ENCODE data around the gene HEPACAM. TPM values are rescaled to one million over a fixed set of nuclear protein-coding genes. Genes with fewer than 3 reads are reported as not detected.

Gene HEPACAM
- polyA plus RNA-seq, 2 of the 4 experiments (the other 2 are of a cell fraction) = not detected

DNA sequence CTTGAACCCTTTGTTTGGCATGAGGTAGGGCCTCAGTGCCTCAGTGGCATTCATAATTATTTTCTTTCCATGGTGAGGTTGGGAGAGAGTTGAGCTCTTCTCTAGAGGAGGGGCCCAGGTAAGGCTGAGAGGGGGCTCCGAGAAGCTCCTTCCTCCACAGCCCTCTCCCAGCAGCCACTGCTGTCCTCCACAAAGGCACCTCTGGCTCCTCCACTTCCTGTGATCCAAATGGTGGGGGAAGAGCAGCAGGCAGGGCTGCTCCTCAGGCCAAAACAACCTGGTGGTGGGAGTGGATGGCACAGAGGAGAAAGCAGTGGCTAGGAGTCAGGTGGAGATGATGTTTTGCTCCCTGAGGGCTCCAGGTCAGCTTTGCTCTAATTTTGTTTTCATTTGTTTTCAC, 51.5 kb downstream of the HEPACAM start:
- Histone ChIP-seq H3K9me3 (no peaks in the 10 kb centered on the region), H3K4me3 (no peak overlapping the region), H3K4me2 (no peak overlapping the region), H3K4me1 (no peaks in the 10 kb centered on the region), H3K27ac (no peak overlapping the region)
- TF ChIP-seq EHMT2 (IDR thresholded peaks at IDR 0.05; ENCODE audit: low read depth) (no peak), ZC3H11A (IDR thresholded peaks at IDR 0.05) (no peak), TFCP2L1 (CRISPR knock-in tag; IDR thresholded peaks at IDR 0.05) (no peak), RCOR1 (IDR thresholded peaks at IDR 0.05; ENCODE audit: low read depth, low read length) (no peak), RARB (CRISPR knock-in tag; IDR thresholded peaks at IDR 0.05) (no peak), JUNB (IDR thresholded peaks at IDR 0.05) (no peak), CEBPB (IDR thresholded peaks at IDR 0.05) (no peak), NPAS2 (CRISPR knock-in tag; IDR thresholded peaks at IDR 0.05; ENCODE audit: borderline replicate concordance) (no peak), CBX2 (IDR thresholded peaks at IDR 0.05; ENCODE audit: borderline replicate concordance, low read depth) (no peak), TP53 (CRISPR knock-in tag; IDR thresholded peaks at IDR 0.05) (no peak), NFE2L2 (conservative IDR thresholded peaks at IDR 0.05; ENCODE audit: low read length) (no peak), ZSCAN20 (CRISPR knock-in tag; IDR thresholded peaks at IDR 0.05) (no peak), RNF2 (IDR thresholded peaks at IDR 0.05; ENCODE audit: borderline replicate concordance, low read depth) (no peak), CHD2 (IDR thresholded peaks at IDR 0.05; ENCODE audit: low read length, partially characterized antibody) (no peak), GATA3 (IDR thresholded peaks at IDR 0.05; ENCODE audit: borderline replicate concordance) (no peak)
- TF ChIP-seq, protein P1, sequence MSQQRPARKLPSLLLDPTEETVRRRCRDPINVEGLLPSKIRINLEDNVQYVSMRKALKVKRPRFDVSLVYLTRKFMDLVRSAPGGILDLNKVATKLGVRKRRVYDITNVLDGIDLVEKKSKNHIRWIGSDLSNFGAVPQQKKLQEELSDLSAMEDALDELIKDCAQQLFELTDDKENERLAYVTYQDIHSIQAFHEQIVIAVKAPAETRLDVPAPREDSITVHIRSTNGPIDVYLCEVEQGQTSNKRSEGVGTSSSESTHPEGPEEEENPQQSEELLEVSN (IDR thresholded peaks at IDR 0.05; ENCODE audit: borderline replicate concordance, low read depth) = no peak
- TF ChIP-seq, protein P2, sequence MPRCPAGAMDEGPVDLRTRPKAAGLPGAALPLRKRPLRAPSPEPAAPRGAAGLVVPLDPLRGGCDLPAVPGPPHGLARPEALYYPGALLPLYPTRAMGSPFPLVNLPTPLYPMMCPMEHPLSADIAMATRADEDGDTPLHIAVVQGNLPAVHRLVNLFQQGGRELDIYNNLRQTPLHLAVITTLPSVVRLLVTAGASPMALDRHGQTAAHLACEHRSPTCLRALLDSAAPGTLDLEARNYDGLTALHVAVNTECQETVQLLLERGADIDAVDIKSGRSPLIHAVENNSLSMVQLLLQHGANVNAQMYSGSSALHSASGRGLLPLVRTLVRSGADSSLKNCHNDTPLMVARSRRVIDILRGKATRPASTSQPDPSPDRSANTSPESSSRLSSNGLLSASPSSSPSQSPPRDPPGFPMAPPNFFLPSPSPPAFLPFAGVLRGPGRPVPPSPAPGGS (IDR thresholded peaks at IDR 0.05) = no peak
- TF ChIP-seq, protein P3, sequence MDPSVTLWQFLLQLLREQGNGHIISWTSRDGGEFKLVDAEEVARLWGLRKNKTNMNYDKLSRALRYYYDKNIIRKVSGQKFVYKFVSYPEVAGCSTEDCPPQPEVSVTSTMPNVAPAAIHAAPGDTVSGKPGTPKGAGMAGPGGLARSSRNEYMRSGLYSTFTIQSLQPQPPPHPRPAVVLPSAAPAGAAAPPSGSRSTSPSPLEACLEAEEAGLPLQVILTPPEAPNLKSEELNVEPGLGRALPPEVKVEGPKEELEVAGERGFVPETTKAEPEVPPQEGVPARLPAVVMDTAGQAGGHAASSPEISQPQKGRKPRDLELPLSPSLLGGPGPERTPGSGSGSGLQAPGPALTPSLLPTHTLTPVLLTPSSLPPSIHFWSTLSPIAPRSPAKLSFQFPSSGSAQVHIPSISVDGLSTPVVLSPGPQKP (IDR thresholded peaks at IDR 0.05; ENCODE audit: low read depth, low read length) = no peak
- ATAC-seq (no peak), DNase-seq (ENCODE audit: low read depth in 1 of 2, low spot score in 1 of 2) (no peak), FAIRE-seq (no peak)
- no CpG with 5 or more reads among the region's 1 CpG for WGBS (ENCODE audit: missing lambda C conversion rate)
- POLR2A ChIA-PET = no interaction called here
- CTCF ChIA-PET = interaction anchor here (2.0 kb wide), 1 partner anchor 8 kb away, joined by 9 read pairs; no protein-coding TSS in a partner anchor

DNA sequence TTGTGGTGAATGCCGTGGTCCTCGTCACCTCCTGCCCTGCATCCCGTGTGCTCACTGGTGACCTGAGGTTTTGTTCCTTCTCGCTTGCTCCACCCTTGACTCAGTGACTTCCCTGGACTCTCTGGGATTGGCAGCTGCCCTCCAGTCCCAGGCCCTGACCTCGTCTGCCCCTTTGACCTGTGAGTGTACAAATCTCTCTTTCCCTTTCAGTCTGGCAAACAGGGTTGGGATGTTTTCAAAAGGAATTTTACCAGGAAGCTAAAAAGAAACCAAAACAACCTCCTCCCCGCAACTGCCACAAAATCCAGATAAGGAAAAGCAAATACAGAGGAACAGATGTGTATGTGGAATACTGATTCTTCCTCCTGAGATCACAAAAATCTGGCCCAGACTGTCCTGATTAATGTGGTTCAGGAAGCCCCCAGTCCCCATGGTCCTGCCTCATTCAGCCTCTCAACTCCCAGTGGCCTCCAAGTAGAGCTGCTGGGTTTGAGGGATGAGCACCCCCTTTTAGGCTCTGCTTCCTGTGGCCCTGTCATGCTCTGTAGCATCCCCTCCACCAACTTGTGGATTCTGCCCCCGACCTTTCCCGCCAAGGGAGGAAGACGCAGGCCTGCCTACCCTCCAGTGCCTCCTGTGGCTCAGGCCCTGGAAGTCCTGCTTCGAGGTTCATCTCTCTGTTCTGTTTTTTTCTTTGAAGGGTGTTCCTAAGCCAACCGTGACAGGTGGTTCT, 53.3 kb downstream of the HEPACAM start:
- CTCF ChIA-PET = interaction anchor here (1.2 kb wide), 1 partner anchor 17 kb away, joined by 3 read pairs; no protein-coding TSS in a partner anchor

More for the DNA sequence above, 53.3 kb downstream of the HEPACAM start:
- FAIRE-seq = no peak
- Histone ChIP-seq H3K4me3 (no peak overlapping the region), H3K9me3 (no peaks in the 10 kb centered on the region), H3K27ac (no peak overlapping the region), H3K4me2 (no peak overlapping the region), H3K4me1 (no peaks in the 10 kb centered on the region)
- POLR2A ChIA-PET = no interaction called here
- no peak; a peak in 1 of 6 replicates for ATAC-seq
- TF ChIP-seq RCOR1 (IDR thresholded peaks at IDR 0.05; ENCODE audit: low read depth, low read length) (no peak), TP53 (CRISPR knock-in tag; IDR thresholded peaks at IDR 0.05) (no peak), KDM1A (IDR thresholded peaks at IDR 0.05; ENCODE audit: low read depth) (no peak), NR3C1 (IDR thresholded peaks at IDR 0.05) (no peak), ESRRA (IDR thresholded peaks at IDR 0.05; ENCODE audit: borderline replicate concordance, low read length) (no peak), CEBPB (IDR thresholded peaks at IDR 0.05) (no peak), ZFP36 (IDR thresholded peaks at IDR 0.05; ENCODE audit: borderline replicate concordance, partially characterized antibody) (no peak), TFCP2L1 (CRISPR knock-in tag; IDR thresholded peaks at IDR 0.05) (no peak), ZSCAN20 (CRISPR knock-in tag; IDR thresholded peaks at IDR 0.05) (no peak), EHF (CRISPR knock-in tag; IDR thresholded peaks at IDR 0.05) (no peak), FOXS1 (CRISPR knock-in tag; IDR thresholded peaks at IDR 0.05) (no peak)
- TF ChIP-seq, protein P4, sequence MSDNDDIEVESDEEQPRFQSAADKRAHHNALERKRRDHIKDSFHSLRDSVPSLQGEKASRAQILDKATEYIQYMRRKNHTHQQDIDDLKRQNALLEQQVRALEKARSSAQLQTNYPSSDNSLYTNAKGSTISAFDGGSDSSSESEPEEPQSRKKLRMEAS (IDR thresholded peaks at IDR 0.05) = no peak
- TF ChIP-seq, protein P5, sequence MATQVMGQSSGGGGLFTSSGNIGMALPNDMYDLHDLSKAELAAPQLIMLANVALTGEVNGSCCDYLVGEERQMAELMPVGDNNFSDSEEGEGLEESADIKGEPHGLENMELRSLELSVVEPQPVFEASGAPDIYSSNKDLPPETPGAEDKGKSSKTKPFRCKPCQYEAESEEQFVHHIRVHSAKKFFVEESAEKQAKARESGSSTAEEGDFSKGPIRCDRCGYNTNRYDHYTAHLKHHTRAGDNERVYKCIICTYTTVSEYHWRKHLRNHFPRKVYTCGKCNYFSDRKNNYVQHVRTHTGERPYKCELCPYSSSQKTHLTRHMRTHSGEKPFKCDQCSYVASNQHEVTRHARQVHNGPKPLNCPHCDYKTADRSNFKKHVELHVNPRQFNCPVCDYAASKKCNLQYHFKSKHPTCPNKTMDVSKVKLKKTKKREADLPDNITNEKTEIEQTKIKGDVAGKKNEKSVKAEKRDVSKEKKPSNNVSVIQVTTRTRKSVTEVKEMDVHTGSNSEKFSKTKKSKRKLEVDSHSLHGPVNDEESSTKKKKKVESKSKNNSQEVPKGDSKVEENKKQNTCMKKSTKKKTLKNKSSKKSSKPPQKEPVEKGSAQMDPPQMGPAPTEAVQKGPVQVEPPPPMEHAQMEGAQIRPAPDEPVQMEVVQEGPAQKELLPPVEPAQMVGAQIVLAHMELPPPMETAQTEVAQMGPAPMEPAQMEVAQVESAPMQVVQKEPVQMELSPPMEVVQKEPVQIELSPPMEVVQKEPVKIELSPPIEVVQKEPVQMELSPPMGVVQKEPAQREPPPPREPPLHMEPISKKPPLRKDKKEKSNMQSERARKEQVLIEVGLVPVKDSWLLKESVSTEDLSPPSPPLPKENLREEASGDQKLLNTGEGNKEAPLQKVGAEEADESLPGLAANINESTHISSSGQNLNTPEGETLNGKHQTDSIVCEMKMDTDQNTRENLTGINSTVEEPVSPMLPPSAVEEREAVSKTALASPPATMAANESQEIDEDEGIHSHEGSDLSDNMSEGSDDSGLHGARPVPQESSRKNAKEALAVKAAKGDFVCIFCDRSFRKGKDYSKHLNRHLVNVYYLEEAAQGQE (IDR thresholded peaks at IDR 0.05) = no peak
- DNase-seq (ENCODE audit: low read depth in 1 of 2, low spot score in 1 of 2) = no peak
- 63% methylated on average over 11 of the region's 11 CpGs for WGBS (ENCODE audit: missing lambda C conversion rate)

Measured in A549 (cell line).